KG1 (cell line): ENCODE results near the gene MBLAC1.

Experiments used
- DNase-seq: peaks from one replicate; lab custom pipeline; 2025; lab: John Stamatoyannopoulos, UW

The MBLAC1 gene

DNA sequence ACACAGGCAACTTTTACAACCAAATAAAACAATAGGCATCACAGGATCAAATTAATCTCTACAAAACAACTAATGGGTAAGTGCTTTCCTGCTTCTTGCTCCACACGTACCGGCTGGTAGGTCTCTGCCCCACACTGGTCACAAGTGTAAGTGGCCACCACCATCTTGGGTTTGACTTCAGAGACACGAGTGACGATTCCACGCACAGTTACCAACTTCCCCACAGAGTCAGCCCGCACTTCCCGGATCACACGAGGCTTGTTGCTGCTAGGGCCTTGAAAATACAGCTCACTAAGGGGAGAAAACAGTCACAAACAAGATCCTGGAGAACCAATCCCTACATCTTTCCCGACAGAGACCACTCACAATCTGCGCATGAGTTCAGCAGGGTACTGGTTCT lies 27.9 kb upstream of the MBLAC1 start:
- no peak for DNase-seq

DNA sequence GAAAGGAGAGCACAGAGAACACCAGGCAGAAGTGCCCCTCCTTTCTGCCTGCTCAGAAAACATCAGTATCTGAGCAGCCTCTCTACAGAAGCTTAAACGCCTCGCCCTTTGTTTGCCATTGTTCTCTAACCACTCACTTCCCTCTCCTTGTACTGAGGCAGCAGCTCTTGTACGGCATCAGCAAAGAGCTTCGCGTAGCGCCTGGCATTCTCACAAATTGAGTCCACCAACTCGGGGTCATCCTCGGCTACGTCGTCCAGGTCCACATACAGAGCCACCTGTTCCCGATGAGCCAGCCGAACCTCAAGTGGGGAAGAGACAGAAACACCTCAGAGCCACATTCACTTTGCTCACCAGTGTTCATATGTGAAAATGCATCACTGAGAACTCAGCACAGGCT lies 27.3 kb upstream of the MBLAC1 start:
- no peak for DNase-seq

DNA sequence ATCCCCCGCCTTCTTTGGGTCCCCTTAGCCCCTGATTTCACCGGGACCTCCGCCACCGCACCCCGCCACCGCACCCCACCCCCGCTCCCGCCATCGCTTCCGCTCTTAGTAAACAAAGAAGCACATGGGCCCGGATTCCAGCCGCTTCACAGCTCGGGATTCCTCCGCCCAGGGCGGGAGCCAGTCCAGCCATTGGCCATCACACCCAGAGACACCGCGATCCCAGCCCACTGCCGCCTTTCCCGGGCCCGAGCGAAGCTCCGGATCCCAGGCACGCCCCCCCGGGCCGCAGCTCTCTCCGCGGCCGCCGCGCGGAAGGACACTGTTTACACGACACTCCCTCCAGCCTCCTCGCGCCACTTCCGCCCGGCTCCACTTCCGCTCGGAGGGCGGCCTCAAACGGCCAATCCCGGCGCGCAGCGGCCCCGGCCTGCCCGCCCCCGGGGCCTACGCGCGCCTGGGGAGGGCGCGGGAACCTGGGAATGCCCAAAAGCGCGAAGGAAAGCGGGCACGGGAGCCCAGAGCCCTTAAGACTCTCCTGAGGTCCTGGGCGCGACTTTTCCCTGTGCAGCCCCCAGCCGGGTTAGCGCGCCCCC lies 26.2 kb upstream of the MBLAC1 start:
- peak; percentile 9 for DNase-seq

DNA sequence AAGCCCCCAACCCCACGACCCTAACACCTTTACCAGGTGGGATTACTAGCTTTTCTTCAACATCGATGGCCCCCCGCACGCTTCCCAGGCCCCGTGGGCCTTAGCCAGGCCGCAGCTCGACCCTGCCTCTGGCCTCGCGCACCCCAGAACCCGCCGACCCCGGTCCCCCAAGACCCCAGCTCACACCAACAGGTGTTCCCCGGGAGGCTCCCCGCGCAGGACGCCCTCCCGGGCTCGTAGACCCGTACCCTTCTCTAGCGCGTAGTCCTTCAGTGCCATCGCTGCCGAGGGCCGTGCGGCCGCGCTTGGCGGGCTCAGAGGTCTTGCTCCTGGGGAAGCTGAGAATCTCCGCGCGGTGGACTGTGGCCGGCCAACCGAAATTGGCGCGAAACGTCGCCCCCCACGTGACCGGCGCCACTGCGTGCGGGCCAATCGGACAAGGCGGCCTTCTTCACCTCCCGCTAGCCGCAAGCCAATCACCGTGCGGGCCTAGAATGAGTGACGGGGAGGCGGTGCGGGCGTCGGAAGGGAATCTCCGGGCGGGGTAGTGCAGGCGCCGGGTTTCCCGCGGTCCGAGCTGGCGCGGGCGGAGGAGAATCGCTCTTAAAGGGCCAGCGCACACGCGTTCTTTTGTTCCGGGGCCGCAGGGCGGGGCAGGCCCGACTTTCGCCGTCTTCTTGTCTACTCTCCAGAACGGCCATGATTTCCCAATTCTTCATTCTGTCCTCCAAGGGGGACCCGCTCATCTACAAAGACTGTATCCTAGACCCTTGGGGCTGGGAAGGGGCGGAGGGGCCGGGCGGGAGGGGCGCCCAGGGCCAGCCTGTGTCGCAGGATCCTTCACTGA lies 25.5 kb upstream of the MBLAC1 start, which contains the start of the genes AP4M1 and MCM7:
TSS of gene AP4M1 (plus strand) at position 628 of the 847 bp plus-strand sequence. CDS start at position 700, 72 bp downstream.
TSS of gene MCM7 (minus strand) at position 382 of the 847 bp plus-strand sequence. CDS start at position 279, 103 bp downstream.
- peak; percentile 53 for DNase-seq

DNA sequence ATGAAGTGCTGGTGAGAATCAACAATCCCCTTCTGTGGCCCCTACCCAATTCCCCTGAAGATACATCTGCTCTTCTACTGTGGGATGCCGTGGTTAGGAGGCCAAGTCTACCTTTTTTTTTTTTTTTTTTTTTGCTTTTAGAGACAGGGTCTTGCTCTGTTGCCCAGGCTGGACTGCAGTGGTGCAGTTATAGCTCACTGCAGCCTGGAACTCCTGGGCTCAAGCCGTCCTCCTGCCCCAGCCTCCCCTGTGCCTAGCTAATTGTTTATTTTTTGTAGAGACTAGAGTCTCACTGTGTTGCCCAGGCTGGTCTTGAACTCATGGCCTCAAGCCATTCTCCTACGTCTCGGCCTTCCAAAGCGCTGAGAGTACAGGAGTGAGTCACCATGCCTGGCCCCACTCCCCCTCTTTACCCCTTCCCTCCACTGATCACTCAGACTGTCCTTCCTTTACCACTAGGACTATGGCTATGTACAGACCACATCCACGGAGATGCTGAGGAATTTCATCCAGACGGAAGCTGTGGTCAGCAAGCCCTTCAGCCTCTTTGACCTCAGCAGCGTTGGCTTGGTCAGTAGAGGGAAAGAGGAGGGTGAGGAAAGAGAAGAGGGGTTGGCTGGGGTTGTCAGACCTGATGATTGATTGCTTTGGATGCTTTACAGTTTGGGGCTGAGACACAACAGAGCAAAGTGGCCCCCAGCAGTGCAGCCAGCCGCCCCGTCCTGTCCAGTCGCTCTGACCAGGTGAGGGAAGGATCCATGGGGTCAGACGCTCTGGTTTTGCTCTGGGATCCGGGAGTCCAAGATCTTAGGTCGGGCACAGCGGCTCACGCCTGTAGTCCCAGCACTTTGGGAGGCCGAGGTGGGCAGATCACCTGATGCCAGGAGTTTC lies 23.6 kb upstream of the MBLAC1 start:
- DNase-seq, result no peak

DNA sequence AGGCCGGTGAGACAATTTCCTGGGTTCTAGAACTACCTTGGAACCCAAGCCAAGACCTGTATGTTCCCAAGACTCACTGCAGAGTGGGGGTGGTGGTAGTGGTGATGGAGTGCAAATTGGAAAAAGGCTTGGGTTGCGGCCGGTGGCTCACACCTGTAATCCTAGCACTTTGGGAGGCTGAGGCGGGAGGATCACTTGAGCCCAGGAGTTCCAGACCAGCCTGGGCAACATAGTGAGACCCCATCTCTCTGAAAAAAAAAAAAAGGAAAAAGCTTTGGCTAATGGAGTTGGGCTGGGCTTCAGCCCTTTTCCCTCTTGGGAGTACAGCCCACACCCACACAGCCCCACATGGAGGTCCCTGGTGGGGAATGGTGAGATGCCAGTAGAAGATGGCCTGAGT lies 21.2 kb upstream of the MBLAC1 start:
- DNase-seq, result no peak

DNA sequence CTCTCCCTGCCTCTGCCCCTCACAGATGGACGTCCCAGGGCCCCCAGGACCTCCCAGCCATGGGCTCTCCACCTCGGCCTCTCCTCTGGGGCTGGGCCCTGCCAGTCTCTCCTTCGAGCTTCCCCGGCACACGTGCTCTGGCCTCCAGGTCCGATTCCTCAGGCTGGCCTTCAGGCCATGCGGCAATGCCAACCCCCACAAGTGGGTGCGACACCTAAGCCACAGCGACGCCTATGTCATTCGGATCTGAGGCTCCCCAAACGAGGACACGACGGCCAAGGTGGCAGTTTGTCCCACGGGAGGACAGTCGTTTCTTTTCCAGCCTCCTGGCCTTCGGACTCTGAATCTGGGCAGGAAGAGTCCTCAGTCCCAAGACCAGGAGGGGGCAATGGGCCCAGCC lies 20.1 kb upstream of the MBLAC1 start:
- no peak for DNase-seq

DNA sequence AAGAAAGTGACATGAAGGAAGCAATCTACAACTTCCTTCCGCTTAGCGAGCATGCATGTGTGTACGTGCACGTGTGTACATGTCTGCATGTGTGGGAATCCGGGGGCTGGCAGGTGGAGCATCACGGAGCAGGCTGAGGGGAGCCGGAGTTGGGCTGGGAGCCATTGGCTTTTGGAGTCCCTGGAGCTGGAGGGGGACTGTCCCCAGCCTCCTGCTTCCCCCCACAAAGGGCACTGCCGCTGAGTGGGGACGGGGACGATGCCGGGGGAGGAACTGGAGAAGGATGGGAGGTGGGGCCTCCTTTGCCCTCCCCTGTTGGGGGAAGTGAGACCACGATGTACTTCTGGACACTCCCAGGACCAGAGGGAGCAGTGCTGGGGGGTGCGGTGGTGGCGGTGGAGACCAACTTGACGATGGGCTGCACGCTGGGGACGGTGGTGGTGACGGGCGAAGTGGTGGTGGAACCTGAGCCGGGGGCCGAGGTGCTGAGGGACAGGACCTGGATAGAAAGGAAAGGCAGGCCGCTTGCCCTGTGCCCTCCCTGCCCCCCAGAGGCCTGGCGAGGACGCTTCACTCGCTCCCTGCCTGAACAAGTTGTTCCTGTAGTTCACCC lies 19.5 kb upstream of the MBLAC1 start:
- no peak for DNase-seq

DNA sequence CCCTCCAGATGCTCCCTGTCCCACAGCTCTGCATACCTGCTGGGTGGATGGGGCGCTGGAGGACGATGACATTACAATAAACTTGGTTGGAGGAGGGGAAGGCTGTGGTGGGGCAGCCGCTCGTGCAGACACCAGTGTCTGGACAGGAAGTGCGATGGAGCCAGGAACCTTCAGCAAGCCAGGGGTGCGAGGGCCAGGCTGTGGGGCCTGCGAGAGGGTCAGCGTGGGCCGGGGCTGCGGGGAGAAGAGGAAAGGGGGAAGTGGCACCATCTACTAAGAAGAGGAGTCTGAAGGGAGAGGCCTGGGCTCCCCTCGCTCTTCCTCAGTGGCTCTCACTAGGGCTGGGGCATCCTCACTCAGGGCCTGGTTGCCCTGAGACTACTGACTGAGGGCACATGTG lies 18.9 kb upstream of the MBLAC1 start:
- DNase-seq, result no peak

DNA sequence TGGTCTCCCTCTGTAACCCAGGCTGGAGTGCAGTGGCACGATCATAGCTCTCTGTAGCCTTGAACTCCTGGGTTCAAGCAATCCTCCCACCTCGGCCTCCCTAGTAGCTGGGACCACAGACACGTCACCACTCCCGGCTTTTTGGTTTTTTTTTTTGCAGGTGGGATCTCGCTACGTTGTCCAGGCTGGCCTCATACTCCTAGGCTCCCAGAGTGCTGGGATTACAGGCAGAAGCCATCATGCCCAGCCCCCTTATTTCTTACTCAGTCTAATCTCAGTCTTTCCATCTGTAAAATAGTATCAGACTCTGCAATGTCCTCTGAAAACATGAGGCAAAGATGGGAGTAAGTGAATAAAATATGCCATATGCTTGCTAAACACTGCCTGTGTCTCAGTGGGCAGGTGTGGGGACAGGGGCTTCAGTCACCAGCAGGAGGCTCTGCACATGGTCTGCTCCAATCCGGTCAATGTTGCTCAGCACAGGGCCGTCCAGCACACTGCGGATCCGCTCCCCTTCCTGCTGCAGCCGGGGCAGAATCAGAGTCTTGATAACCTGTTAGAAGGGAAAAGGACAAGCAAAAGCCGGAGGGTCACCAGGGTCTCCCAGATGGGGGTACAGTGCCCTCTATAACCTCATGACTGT lies 17.1 kb upstream of the MBLAC1 start:
- DNase-seq, result no peak

DNA sequence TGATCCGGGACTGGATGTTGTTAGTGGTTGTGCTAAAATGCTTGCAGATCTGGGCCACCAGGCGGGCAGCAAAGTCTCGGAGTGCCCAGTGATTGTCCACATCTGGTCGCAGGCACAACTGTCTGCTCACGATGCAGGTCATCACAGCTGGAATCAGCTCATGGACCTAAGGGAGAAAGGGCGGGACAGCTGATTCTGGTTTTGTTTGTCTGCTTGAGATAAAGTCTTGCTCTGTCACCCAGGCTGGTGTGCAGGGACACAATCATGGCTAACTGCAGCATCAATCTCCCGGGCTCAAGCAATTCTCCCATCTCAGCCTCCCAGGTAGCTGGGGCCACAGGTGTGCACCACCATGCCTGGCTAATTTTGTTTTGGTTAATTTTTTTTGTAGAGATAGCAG lies 15.6 kb upstream of the MBLAC1 start:
- no peak for DNase-seq

DNA sequence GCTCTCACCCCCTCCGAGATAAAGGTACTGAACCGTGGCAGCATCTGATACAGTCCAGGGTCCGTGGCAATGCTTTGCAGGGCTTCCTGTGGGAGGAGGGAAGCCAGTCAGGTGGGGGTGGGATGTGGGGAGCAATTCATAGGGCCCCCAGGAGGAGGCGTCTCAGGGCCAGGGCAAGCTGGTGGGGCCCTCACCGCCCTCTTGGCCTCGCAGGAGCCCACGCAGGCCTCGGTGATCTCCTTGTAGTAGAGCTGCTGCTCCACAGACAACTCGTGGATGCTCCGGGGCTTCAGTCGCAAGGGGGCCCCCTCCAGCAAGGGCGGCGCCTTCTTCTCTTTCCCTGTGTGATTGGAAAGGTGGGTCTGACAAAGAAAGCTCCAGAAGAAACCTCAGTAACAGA lies 14.9 kb upstream of the MBLAC1 start:
- no peak for DNase-seq

DNA sequence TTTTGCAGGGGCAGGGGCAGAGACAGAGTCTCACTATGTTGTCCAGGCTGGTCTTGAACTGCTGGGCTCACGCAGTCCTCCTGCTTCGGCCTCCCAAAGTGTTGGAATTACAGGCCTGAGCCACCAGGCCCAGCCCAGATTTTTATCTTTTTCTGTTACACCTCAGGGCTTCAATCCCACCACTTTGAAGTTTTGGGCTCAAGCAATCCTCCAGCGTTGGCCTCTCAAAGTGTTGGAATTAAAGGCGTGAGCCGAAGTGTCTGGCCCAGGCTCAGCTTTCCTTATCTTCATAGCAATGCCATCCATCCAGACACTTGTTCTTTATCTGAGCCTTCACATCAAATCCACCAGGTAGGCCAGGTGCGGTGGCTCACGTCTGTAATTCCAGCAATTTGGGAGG lies 11.7 kb upstream of the MBLAC1 start:
- no peak for DNase-seq

DNA sequence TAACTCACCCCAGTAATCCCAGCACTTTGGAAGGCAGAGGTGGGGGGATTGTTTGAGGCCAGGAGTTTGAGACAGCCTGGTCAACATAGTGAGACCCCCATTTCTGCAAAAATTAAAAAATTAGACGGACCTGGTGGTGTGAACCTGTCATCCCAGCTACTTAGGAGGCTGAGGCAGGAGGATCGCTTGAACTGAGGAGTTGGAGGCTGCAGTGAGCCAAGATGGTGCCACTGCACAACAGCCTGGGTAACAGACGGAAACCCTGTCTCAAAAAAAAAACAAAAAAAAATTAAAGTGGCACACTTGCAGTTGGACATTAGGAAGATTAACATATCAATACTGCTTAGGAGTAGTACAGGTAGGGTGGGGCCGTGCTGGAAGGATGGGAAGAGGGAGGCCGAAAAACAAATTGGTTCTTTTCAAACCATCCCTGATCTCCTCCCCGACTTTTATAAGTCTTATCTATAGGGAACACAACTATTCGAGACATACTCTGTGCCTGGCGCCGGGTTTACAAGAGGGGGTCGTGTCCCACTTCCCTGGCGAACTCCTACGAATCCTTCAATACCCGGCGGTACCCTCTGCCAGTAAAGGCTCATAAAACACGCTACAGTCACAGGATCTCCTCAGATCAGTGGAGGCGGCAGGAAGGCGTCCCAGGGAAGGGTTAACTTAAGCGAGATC lies 8.2 kb upstream of the MBLAC1 start:
- DNase-seq, result no peak

DNA sequence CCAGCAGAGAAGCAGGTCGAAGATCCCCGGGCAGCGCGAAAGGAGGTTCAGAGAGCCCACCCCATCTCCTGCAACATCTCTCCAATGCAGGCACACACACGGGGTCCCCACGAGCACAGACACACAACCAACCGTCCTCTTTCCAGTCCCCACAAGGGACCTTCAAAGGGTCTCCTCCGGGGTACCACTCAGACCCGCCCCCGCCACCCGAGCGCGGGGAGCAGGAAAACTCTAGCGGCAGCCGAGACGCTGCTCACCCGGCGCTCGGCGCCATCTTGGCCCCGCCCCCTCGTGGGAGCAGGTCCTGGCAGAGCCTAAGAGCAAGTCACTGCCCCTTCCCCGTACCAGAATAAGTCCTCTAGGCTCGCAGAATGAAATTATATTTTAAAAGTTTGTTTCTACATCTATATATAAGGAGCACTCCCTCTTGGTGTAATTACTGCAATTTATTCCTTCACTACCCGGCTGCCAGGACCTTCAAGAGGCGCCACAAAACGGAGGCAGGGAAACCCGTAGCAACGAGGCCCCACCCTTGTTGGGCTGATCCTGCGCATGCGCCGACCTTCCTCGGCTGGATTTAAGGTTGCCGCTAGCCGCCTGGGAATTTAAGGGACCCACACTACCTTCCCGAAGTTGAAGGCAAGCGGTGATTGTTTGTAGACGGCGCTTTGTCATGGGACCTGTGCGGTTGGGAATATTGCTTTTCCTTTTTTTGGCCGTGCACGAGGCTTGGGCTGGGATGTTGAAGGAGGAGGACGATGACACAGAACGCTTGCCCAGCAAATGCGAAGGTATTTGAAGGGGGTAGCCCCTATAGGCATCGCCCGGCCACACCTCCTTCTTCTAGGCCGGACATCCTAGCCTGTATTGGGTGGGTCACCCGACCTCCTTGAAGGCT lies 7.4 kb upstream of the MBLAC1 start, which contains the start of the genes CNPY4 and TAF6:
TSS of gene CNPY4 (plus strand) at position 563 of the 898 bp plus-strand sequence. CDS start at position 674, 111 bp downstream.
TSS of gene TAF6 (minus strand) at position 287 of the 898 bp plus-strand sequence. CDS start 5,149 bp downstream, outside the sequence.
- peak; percentile 60 for DNase-seq

DNA sequence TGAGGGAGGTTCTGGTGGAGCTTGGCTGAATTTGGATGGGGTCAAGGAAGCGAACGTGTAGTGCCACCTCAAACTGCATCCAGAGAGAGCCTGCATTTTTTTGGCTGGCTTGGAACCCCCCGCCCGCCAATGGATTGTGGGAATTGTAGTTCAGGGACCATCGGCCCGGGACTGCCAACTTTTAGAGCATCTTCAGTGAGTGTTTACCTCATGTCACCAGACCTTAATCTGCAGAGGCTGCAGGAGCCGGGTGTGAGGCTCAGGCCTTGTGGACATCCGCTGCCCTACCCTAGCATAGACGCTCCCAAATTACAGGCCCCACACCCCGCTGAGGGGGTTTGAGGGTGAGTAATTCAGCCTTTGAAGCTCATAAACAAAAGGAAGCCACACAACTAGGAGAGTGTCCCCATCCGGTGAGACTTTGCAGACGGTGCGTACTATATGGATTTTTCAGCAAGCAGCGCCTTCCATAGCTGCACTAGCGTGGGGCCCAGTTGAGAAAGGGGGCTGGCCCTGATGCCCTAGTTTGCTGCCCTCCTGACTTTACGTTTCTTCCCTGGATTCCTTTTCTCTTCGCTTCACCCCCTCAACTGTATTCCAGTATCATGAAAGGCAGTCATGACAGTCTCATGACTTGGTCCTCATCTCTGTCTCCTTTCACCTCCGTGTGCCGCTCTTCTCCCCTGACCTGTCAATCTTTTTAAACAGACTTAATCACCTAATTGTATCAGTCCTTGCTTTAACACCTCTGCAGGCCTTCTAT lies 6.6 kb upstream of the MBLAC1 start:
- DNase-seq, result no peak

DNA sequence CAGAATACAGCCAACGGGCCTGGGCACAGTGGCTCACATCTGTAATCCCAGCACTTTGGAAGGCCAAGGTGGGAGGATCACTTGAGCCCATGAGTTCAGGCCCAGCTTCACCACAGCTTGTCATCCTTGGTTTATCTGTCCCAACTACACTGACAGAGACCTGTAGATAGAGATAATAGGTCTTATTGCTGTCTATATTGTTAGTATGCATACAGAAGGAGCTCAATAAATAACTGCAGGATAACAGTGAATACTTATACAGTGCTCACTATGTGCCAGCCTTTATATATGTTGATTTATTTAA lies 6.1 kb upstream of the MBLAC1 start:
- DNase-seq, result no peak

DNA sequence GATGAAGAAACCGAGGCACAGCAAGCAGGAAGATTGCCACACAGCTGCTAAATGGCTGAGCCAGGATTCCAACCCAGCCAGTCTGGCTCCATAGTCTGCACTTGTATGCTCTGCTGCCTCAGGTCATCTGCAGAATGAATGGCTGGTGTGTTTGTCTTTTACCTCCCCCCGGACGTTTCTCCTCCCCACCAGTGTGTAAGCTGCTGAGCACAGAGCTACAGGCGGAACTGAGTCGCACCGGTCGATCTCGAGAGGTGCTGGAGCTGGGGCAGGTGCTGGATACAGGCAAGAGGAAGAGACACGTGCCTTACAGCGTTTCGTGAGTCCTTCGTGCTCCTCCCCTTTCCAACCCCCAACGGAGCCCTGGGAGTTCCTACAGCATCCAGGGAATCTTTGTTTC lies 4.7 kb upstream of the MBLAC1 start:
- no peak for DNase-seq

DNA sequence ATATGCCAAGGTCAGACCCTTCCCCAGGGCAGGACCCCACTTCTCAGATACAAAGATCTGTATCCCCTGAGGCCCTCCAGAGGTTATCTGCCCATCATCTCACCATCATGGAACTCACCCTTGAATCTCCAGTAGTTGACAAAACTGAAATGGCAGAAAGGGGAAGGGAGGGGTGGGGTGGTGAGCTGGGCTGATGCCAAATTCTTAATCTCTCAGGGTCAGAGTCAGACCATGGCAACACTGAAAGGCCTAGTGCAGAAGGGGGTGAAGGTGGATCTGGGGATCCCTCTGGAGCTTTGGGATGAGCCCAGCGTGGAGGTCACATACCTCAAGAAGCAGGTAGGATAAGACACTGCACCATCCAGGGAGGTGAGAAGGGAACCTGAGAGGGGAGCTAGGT lies 4.2 kb upstream of the MBLAC1 start:
- DNase-seq, result no peak
